OCI-LY7 (cell line): ENCODE results near the gene LIN9. TPM values are rescaled to one million over a fixed set of nuclear protein-coding genes. Genes with fewer than 3 reads are reported as not detected.

Source experiments
- BruUV-seq: library from RNA; stranded (reverse); fragments of 400-500 nt; replicated peaks from 2 replicates; lab custom pipeline; 2021; lab: Mats Ljungman, UMichigan
- CTCF ChIA-PET: fragments of 300-600 bp; sonication (Branson Sonifier 250); formaldehyde crosslinking; loops from one replicate; lab custom pipeline; 2022; ENCODE audit warnings: antibody characterized with exemption; ENCODE audit not compliant: unreplicated experiment; lab: Charles Lee
- POLR2A ChIA-PET: fragments of 300-600 bp; sonication (Branson Sonifier 250); formaldehyde crosslinking; loops from one replicate; lab custom pipeline; 2022; ENCODE audit warnings: antibody characterized with exemption; lab: Charles Lee
- DNase-seq: peaks from one replicate; pipeline ENCODE4 v3.0.0-alpha.2; 2015; ENCODE audit warnings: low spot score
- H2AFZ ChIP-seq: fragments of 200-600 bp; sonication (generic), shearing (Covaris generic); 2 replicates; pipeline ENCODE4 v1.6.1; 2014; ENCODE audit warnings: mild to moderate bottlenecking, antibody characterized with exemption, low read length, moderate library complexity
- H3K27ac ChIP-seq: fragments of 200-600 bp; sonication (generic); 2 replicates; pipeline ENCODE4 v1.5.1; 2014; ENCODE audit warnings: mixed run types, low read depth, mild to moderate bottlenecking, moderate library complexity, low read length, inconsistent platforms; ENCODE audit not compliant: poor library complexity, severe bottlenecking
- H3K36me3 ChIP-seq: fragments of 200-600 bp; sonication (generic); 2 replicates; pipeline ENCODE4 v1.6.1; 2014; ENCODE audit warnings: mild to moderate bottlenecking, antibody characterized with exemption, low read length, moderate library complexity, mixed read lengths; ENCODE audit not compliant: insufficient read depth
- H3K4me1 ChIP-seq: fragments of 200-600 bp; sonication (generic); 2 replicates; pipeline ENCODE4 v1.5.1; 2014; ENCODE audit warnings: mild to moderate bottlenecking, low read length; ENCODE audit not compliant: insufficient read depth, poor library complexity, severe bottlenecking
- H3K4me2 ChIP-seq: fragments of 200-600 bp; sonication (generic); 2 replicates; pipeline ENCODE4 v1.6.1; 2014; ENCODE audit warnings: mild to moderate bottlenecking, low read length
- H3K4me3 ChIP-seq: fragments of 200-600 bp; sonication (generic); 2 replicates; pipeline ENCODE4 v1.5.1; 2014; ENCODE audit warnings: mild to moderate bottlenecking, low read depth, low read length; ENCODE audit not compliant: poor library complexity, severe bottlenecking
- H3K79me2 ChIP-seq: fragments of 200-600 bp; sonication (generic); 2 replicates; pipeline ENCODE4 v1.6.1; 2016; ENCODE audit warnings: low read depth, mild to moderate bottlenecking, low read length, moderate library complexity, mixed read lengths; ENCODE audit not compliant: insufficient read depth
- H3K9me2 ChIP-seq: fragments of 200-600 bp; sonication (generic); 2 replicates; pipeline ENCODE4 v1.6.1; 2016; ENCODE audit warnings: mild to moderate bottlenecking, low read length, mixed read lengths; ENCODE audit not compliant: insufficient read depth
- H3K9me3 ChIP-seq: fragments of 200-600 bp; sonication (generic); 2 replicates; pipeline ENCODE4 v1.6.1; 2014; ENCODE audit warnings: mild to moderate bottlenecking, mixed run types, low read length, mixed read lengths
- H4K20me1 ChIP-seq: fragments of 200-600 bp; sonication (generic); 2 replicates; pipeline ENCODE4 v1.6.1; 2014; ENCODE audit warnings: mild to moderate bottlenecking, antibody characterized with exemption, low read length, moderate library complexity, mixed read lengths; ENCODE audit not compliant: insufficient read depth
- CTCF ChIP-seq: fragments of 200-600 bp; sonication (generic); conservative IDR thresholded peaks from 2 replicates; pipeline ENCODE4 v1.5.1; 2014; ENCODE audit warnings: mild to moderate bottlenecking, antibody characterized with exemption, low read length, moderate library complexity, mixed read lengths
- EZH2phosphoT487 ChIP-seq: fragments of 200-600 bp; sonication (generic); IDR thresholded peaks from 2 replicates; pipeline ENCODE4 v1.6.1; 2018; ENCODE audit warnings: low read depth, borderline replicate concordance, mild to moderate bottlenecking, mixed run types, antibody characterized with exemption, low read length, moderate library complexity, mixed read lengths
- intact Hi-C: fragments of 100-400 bp; cut with micrococcal nuclease; formaldehyde crosslinking; loops from one replicate; pipeline ENCODE4 v1.10.0; 2022; ENCODE audit not compliant: unreplicated experiment
- total RNA-seq, 2 experiments: library from RNA; depleted of rRNA in 1 of 2; stranded (reverse); fragments of >200 nt in 1 of 2; shearing (Covaris generic) in 1 of 2; gene quantifications; 2 replicates each; pipeline ENCODE4 v1.2.3, GENCODE V29; 2014 to 2022

The LIN9 gene
- total RNA-seq, 2 experiments from 2014 or later: 19.7 to 20.1 TPM

DNA sequence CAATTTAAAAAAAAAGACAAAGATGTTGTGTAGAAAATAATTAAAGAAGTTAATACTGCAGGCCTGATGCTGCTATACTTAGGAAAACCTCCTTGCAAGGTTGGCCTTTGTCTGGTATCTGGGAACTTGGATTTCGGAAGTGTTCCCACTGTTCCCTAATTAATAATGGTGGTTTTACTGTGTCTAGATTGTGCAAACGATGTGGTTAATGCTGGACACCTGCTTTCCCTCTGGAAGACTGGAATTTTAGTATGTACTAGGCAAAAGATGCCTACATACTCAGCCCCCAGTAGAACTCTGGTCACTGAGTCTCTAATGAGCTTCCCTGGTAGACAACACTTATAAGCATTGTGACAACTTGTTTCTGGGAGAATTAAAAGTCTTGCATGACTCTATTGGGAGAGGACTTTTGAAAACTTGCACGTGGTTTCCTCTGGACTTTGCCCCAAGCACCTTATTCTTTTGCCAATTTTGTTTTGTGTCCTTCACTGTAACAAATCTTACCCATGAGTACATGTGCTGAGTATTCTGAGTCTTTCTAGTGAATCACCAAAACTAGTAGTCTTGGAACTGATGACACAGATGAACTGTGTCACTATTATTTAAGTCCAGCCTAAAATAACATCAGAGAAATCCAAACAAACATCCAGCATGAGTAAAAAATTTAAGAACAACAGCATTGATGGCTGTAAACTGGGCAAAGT lies 40.4 kb downstream of the LIN9 start:
- Histone ChIP-seq H3K4me3 (no peak overlapping the region), H2AFZ (no peak overlapping the region), H3K36me3 (peaks cover 87% of the 10 kb centered on the region), H3K27ac (no peak overlapping the region), H3K79me2 (peaks cover 4% of the 10 kb centered on the region; the same call in 1 of the 2 replicates), H4K20me1 (no peaks in the 10 kb centered on the region), H3K9me2 (no peaks in the 10 kb centered on the region), H3K4me1 (no peaks in the 10 kb centered on the region), H3K4me2 (no peak overlapping the region), H3K9me3 (no peaks in the 10 kb centered on the region)
- intact Hi-C loops: no loop called here
- POLR2A ChIA-PET: interaction anchor here (0.6 to 1.7 kb wide), 3 partner anchors 26 to 41 kb away, joined by 3 to 5 read pairs (median 4); partner anchors contain the start of gene LIN9
- CTCF ChIA-PET: no interaction called here
- TF ChIP-seq EZH2phosphoT487: no peak
- no peak for TF ChIP-seq CTCF
- no peak for DNase-seq
- BruUV-seq: no TSS peak

- H2AFZ ChIP-seq: no peak overlapping the region
- H3K9me3 ChIP-seq: peaks cover 10% of the 10 kb centered on the region; the same call in 1 of the 2 replicates
- no peak for DNase-seq
- peaks cover 93% of the 10 kb centered on the region for H3K36me3 ChIP-seq
- CTCF ChIA-PET: no interaction called here
- H3K4me1 ChIP-seq: no peaks in the 10 kb centered on the region
- intact Hi-C loops: no loop called here
- no peaks in the 10 kb centered on the region for H3K9me2 ChIP-seq
- POLR2A ChIA-PET: no interaction called here
- no peak overlapping the region for H3K4me3 ChIP-seq
- no peak overlapping the region for H3K27ac ChIP-seq
- H3K4me2 ChIP-seq: no peak overlapping the region
- no peak for TF ChIP-seq CTCF
- TF ChIP-seq EZH2phosphoT487: no peak
- H3K79me2 ChIP-seq: 0 out of 2 replicates have a peak, but pooled peaks cover 4% of the 10 kb centered on the region
- H4K20me1 ChIP-seq: no peaks in the 10 kb centered on the region
- BruUV-seq: TSS peak; percentile 11
These were observed 47.1 kb downstream of the LIN9 start for GRCh38 chr1:226261818-226262217.

GRCh38 chr1:226255380-226255779 lies 53.6 kb downstream of the LIN9 start:
- Histone ChIP-seq H3K4me1 (peaks cover 11% of the 10 kb centered on the region), H3K4me3 (no peak overlapping the region), H3K27ac (no peak overlapping the region), H4K20me1 (no peaks in the 10 kb centered on the region), H3K4me2 (no peak overlapping the region), H3K9me3 (no peaks in the 10 kb centered on the region), H3K9me2 (no peaks in the 10 kb centered on the region), H3K36me3 (peaks cover 66% of the 10 kb centered on the region), H2AFZ (no peak overlapping the region), H3K79me2 (0 out of 2 replicates have a peak, but pooled peaks cover 4% of the 10 kb centered on the region)
- ChIA-PET POLR2A (interaction anchor here (1.0 to 1.2 kb wide), 2 partner anchors 14 to 48 kb away, joined by 3 to 4 read pairs; no protein-coding TSS in a partner anchor), CTCF (no interaction called here)
- TF ChIP-seq EZH2phosphoT487: no peak
- TF ChIP-seq CTCF: no peak
- intact Hi-C loops: no loop called here
- BruUV-seq: no TSS peak
- no peak for DNase-seq
